ENCODE results near the gene DTHD1.

The DTHD1 gene

GRCh38 chr4:36313703-36314102, 32.3 kb downstream of the DTHD1 start:
- DNase-seq (ENCODE audit: low read depth in 2 of 2): no peak

GRCh38 chr4:36316607-36317006, 35.2 kb downstream of the DTHD1 start:
- DNase-seq (ENCODE audit: low read depth in 2 of 2): no peak

- no peak for DNase-seq (ENCODE audit: low read depth in 2 of 2)
Measured at GRCh38 chr4:36317721-36318120, 36.3 kb downstream of the DTHD1 start.

GRCh38 chr4:36320117-36320896, 38.9 kb downstream of the DTHD1 start:
- no peak for DNase-seq (ENCODE audit: low read depth in 2 of 2)

GRCh38 chr4:36321176-36321575, 39.8 kb downstream of the DTHD1 start:
- no peak for DNase-seq (ENCODE audit: low read depth in 2 of 2)

- no peak for DNase-seq (ENCODE audit: low read depth in 2 of 2)
Measured at GRCh38 chr4:36322921-36323354, 41.5 kb downstream of the DTHD1 start.

- DNase-seq (ENCODE audit: low read depth in 2 of 2): no peak
Measured at GRCh38 chr4:36323816-36324419, 42.5 kb downstream of the DTHD1 start.

- no peak for DNase-seq (ENCODE audit: low read depth in 2 of 2)
Measured at GRCh38 chr4:36324808-36325207, 43.4 kb downstream of the DTHD1 start.

- no peak for DNase-seq (ENCODE audit: low read depth in 2 of 2)
Measured at GRCh38 chr4:36325499-36325898, 44.1 kb downstream of the DTHD1 start.

GRCh38 chr4:36325926-36326325, 44.5 kb downstream of the DTHD1 start:
- DNase-seq (ENCODE audit: low read depth in 2 of 2): no peak

- no peak for DNase-seq (ENCODE audit: low read depth in 2 of 2)
Measured at GRCh38 chr4:36326476-36327029, 45.1 kb downstream of the DTHD1 start.

- DNase-seq (ENCODE audit: low read depth in 2 of 2): no peak
Measured at GRCh38 chr4:36327400-36327799, 46.0 kb downstream of the DTHD1 start.

- no peak for DNase-seq (ENCODE audit: low read depth in 2 of 2)
Measured at GRCh38 chr4:36328130-36328529, 46.7 kb downstream of the DTHD1 start.

GRCh38 chr4:36329228-36329627, 47.8 kb downstream of the DTHD1 start:
- no peak for DNase-seq (ENCODE audit: low read depth in 2 of 2)

- DNase-seq (ENCODE audit: low read depth in 2 of 2): no peak
Measured at GRCh38 chr4:36330796-36331195, 49.4 kb downstream of the DTHD1 start.

- DNase-seq (ENCODE audit: low read depth in 2 of 2): no peak
Measured at GRCh38 chr4:36332023-36332781, 50.8 kb downstream of the DTHD1 start.

- no peak for DNase-seq (ENCODE audit: low read depth in 2 of 2)
Measured at GRCh38 chr4:36332782-36333131, 51.3 kb downstream of the DTHD1 start.

- no peak for DNase-seq (ENCODE audit: low read depth in 2 of 2)
Measured at GRCh38 chr4:36333303-36333877, 52.0 kb downstream of the DTHD1 start.

- no peak for DNase-seq (ENCODE audit: low read depth in 2 of 2)
Measured at GRCh38 chr4:36337665-36338185, 56.3 kb downstream of the DTHD1 start.

GRCh38 chr4:36338973-36339372, 57.6 kb downstream of the DTHD1 start:
- DNase-seq (ENCODE audit: low read depth in 2 of 2): no peak

- DNase-seq (ENCODE audit: low read depth in 2 of 2): no peak
Measured at GRCh38 chr4:36341936-36342335, 60.5 kb downstream of the DTHD1 start.

Data from stimulated activated CD8-positive, alpha-beta memory T cell treated with anti-CD3 and anti-CD28 coated beads, Interleukin-2, amount 100 ng/mL, for 1 hour (primary cell).